Measurements from ENCODE around the gene HELB.

The HELB gene

DNA sequence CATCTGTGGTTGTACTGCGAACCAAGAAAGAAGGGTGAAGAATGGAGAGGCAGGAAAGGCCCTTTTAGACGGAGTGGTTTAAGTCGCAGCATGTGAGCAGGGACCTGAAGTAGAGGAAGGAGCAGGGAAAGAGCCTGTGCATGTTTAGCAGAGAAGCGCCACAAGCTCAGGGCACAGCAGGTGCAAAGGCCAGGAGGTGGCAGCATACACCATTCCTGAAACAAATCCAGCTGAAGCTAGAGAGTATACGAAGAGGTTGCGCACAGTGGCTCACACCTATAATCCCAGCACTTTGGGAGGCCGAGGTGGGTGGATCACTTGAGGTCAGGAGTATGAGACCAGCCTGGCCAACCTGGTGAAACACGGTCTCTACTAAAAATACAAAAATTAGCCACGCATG is 49.9 kb downstream of the HELB start:
- TF ChIP-seq CTCF (IDR thresholded peaks at IDR 0.05; ENCODE audit: unreplicated experiment in 3 of 3): peak in 2 of 3 experiments; percentile 27 to 35
- Mint-ChIP-seq H3K27ac (no peak overlapping the region), H3K4me3 (no peak overlapping the region), H3K4me1 (no peaks in the 10 kb centered on the region), H3K9me3 (no peaks in the 10 kb centered on the region), H3K36me3 (ENCODE audit: low read depth) (peaks cover 71% of the 10 kb centered on the region), H3K27me3 (ENCODE audit: low read depth) (no peaks in the 10 kb centered on the region)

DNA sequence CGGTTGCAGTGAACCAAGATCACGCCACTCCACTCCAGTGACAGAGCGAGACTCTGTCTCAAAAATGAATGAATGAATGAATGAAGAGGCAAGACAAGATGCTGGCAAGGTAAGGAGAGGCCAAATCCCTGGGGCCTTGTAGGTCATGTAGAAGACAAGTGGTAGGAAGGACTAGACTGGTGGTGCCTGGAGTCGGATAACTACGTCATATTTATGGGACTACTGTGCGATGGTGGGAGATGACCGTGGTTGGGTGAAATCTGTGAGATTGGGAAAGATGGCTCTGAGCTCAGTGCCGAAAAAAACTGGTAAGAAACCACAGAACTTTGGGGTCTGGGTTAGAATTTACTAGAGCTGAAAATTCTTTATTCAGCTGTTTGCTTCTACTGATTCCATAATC is 50.6 kb downstream of the HELB start:
- Mint-ChIP-seq H3K27ac (no peak overlapping the region), H3K4me1 (no peaks in the 10 kb centered on the region), H3K9me3 (no peaks in the 10 kb centered on the region), H3K4me3 (no peak overlapping the region), H3K36me3 (ENCODE audit: low read depth) (peaks cover 68% of the 10 kb centered on the region), H3K27me3 (ENCODE audit: low read depth) (no peaks in the 10 kb centered on the region)
- TF ChIP-seq CTCF (IDR thresholded peaks at IDR 0.05; ENCODE audit: unreplicated experiment in 3 of 3): no peak

GRCh38 chr12:66354291-66354690 is 52.0 kb downstream of the HELB start:
- Mint-ChIP-seq H3K27me3 (ENCODE audit: low read depth) (no peaks in the 10 kb centered on the region), H3K27ac (no peak overlapping the region), H3K4me1 (no peaks in the 10 kb centered on the region), H3K4me3 (no peak overlapping the region), H3K36me3 (ENCODE audit: low read depth) (peaks cover 60% of the 10 kb centered on the region), H3K9me3 (no peaks in the 10 kb centered on the region)
- no peak for TF ChIP-seq CTCF (IDR thresholded peaks at IDR 0.05; ENCODE audit: unreplicated experiment in 3 of 3)

GRCh38 chr12:66359300-66359699 is 57.0 kb downstream of the HELB start:
- no peaks in the 10 kb centered on the region for H3K27me3 Mint-ChIP-seq (ENCODE audit: low read depth)
- H3K27ac Mint-ChIP-seq: no peak overlapping the region
- TF ChIP-seq CTCF (IDR thresholded peaks at IDR 0.05; ENCODE audit: unreplicated experiment in 3 of 3): no peak
- H3K4me1 Mint-ChIP-seq: no peaks in the 10 kb centered on the region
- H3K4me3 Mint-ChIP-seq: no peak overlapping the region
- H3K36me3 Mint-ChIP-seq (ENCODE audit: low read depth): peaks cover 34% of the 10 kb centered on the region
- no peaks in the 10 kb centered on the region for H3K9me3 Mint-ChIP-seq

GRCh38 chr12:66361703-66362102 is 59.4 kb downstream of the HELB start:
- no peaks in the 10 kb centered on the region for H3K9me3 Mint-ChIP-seq
- H3K4me3 Mint-ChIP-seq: no peak overlapping the region
- no peaks in the 10 kb centered on the region for H3K4me1 Mint-ChIP-seq

More at GRCh38 chr12:66361703-66362102, 59.4 kb downstream of the HELB start:
- Mint-ChIP-seq H3K27me3 (ENCODE audit: low read depth) (no peaks in the 10 kb centered on the region), H3K36me3 (ENCODE audit: low read depth) (peaks cover 25% of the 10 kb centered on the region), H3K27ac (no peak overlapping the region)
- TF ChIP-seq CTCF (IDR thresholded peaks at IDR 0.05; ENCODE audit: unreplicated experiment in 3 of 3): no peak
